ENCODE data around the gene SPAG4. TPM values are rescaled to one million over a fixed set of nuclear protein-coding genes. Genes with fewer than 3 reads are reported as not detected.
A peak's percentile ranks its signal among the peaks of the same experiment; 100 is the strongest.

SPAG4 gene
- total RNA-seq = 10 to 100 TPM in 2 of 6 donors, 1 to 10 TPM in 4; 2.7 to 48.2 (median 4.8) TPM

DNA sequence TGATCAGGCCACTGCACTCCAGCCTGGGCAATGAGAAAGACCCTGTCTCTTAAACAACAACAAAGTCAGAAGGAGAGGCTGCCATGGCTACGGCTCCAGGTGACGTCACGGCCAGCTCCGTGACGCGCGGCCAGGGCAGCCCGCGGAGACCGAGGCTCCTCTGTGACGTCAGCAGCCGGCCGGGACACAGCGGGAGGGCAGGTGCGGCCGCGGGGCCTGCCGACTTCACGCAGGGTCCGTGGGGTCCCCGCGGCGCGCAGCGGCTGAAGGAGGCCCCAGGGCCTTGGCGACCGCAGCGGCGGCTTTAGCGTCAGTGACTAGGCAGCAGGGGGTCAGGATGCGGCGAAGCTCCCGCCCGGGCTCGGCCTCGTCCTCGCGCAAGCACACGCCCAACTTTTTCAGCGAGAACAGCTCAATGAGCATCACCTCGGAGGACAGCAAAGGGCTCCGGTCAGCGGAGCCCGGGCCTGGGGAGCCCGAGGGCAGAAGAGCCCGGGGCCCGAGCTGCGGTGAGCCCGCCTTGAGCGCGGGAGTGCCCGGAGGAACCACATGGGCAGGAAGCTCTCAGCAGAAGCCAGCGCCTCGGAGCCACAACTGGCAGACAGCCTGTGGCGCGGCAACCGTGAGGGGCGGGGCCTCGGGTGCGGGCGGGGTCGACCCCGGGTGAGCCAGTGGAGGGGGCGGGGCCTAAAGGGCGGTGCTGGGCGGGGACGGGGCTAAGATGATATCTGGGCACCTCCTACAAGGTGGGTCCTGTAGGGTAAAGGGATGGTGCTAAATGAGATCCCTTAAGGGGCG, at the start of gene SPAG4:
Gene SPAG4 (plus strand): TSS at position 163 of the 798 bp plus-strand sequence. CDS start 175 bp downstream, at position 338.
- WGBS, 2 donors = 0 to 1% methylated on average over 1 to 38 of the region's 68 CpGs
- peaks cover 32 to 43% (median 37%) of the 10 kb centered on the region in 4 donors for H3K4me1 ChIP-seq
- H3K36me3 ChIP-seq = no peaks in the 10 kb centered on the region
- H3K27me3 ChIP-seq = no peaks in the 10 kb centered on the region
- peak in 2 of 4 donors; percentile 71 to 94 for TF ChIP-seq POLR2A (IDR thresholded peaks at IDR 0.05)
- TF ChIP-seq POLR2AphosphoS5 (IDR thresholded peaks at IDR 0.05) = peak; percentile 62 to 63
- TF ChIP-seq, protein P1, sequence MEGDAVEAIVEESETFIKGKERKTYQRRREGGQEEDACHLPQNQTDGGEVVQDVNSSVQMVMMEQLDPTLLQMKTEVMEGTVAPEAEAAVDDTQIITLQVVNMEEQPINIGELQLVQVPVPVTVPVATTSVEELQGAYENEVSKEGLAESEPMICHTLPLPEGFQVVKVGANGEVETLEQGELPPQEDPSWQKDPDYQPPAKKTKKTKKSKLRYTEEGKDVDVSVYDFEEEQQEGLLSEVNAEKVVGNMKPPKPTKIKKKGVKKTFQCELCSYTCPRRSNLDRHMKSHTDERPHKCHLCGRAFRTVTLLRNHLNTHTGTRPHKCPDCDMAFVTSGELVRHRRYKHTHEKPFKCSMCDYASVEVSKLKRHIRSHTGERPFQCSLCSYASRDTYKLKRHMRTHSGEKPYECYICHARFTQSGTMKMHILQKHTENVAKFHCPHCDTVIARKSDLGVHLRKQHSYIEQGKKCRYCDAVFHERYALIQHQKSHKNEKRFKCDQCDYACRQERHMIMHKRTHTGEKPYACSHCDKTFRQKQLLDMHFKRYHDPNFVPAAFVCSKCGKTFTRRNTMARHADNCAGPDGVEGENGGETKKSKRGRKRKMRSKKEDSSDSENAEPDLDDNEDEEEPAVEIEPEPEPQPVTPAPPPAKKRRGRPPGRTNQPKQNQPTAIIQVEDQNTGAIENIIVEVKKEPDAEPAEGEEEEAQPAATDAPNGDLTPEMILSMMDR (IDR thresholded peaks at IDR 0.05) = peak in 2 of 6 experiments; percentile 9 to 12
- no peak for TF ChIP-seq EP300 (IDR thresholded peaks at IDR 0.05)
- DNase-seq (peak; percentile 80 to 100), ATAC-seq (ENCODE audit: low FRiP score in 2 of 2) (peak; percentile 94 to 98)
- H3K27ac ChIP-seq = peak within 1 kb of the TSS; percentile 86 to 96 (median 91)
- peak within 1 kb of the TSS; percentile 57 to 65 (median 62) for H3K4me3 ChIP-seq
- no peaks in the 10 kb centered on the region for H3K9me3 ChIP-seq

DNA sequence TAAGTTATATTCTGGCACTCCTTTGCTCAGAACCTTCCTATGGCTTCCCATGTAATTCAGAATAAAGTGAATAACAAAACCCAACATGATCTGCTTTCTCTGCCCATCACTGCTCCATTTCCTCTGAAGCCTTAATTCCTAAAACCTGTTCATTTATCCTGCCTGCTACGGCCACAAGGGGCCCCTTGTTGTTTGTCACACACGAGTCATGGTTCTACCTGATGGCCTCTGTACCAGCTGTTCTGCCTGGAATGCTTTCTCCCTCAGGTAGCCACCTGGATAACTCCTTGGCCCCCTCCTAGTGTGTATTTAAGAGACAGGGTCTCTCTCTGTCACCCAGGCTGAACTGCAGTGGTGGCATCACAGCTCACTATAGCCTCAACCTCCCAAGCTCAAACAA, 47.0 kb upstream of the SPAG4 start:
- no peaks in the 10 kb centered on the region for H3K36me3 ChIP-seq
- no peak overlapping the region for H3K4me3 ChIP-seq
- no peaks in the 10 kb centered on the region for H3K4me1 ChIP-seq
- H3K9me3 ChIP-seq = peaks cover 0 to 10% (median 6%) of the 10 kb centered on the region in 4 donors
- no peak for ATAC-seq (ENCODE audit: low FRiP score in 2 of 2)
- no peak for TF ChIP-seq POLR2AphosphoS5 (IDR thresholded peaks at IDR 0.05)
- no peak for TF ChIP-seq EP300 (IDR thresholded peaks at IDR 0.05)
- TF ChIP-seq, protein P1 (IDR thresholded peaks at IDR 0.05) = peak in 2 of 6 experiments; percentile 22 to 26
- no peak for TF ChIP-seq POLR2A (IDR thresholded peaks at IDR 0.05)
- no peak for DNase-seq
- no peaks in the 10 kb centered on the region for H3K27me3 ChIP-seq
- no peak overlapping the region for H3K27ac ChIP-seq
- 6 to 9% methylated on average over 2 of the region's 2 CpGs for WGBS, 2 donors

DNA sequence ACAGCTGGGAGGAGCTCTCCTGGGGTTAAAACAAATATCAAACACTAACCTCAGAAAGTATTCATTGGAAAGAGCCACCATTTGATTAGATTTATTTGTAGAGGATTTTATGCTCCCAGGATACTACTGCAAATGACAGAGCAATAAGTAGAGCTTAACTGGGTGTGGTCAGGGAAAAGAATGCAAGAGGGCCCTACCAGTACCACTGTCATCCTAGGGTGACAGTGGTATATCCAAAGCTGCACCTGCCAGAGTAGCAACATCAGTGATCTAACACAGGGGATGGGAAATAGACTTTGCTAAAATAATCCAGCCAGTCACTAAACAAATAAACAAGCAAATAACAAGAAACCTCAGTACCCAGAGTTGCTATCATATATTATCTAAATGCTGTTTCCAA, 44.1 kb upstream of the SPAG4 start:
- Histone ChIP-seq H3K27ac (no peak overlapping the region), H3K4me3 (no peak overlapping the region), H3K9me3 (peaks cover 0 to 10% (median 6%) of the 10 kb centered on the region in 4 donors), H3K36me3 (no peaks in the 10 kb centered on the region), H3K4me1 (no peaks in the 10 kb centered on the region), H3K27me3 (no peaks in the 10 kb centered on the region)
- TF ChIP-seq, protein P1 (IDR thresholded peaks at IDR 0.05) = no peak
- no peak for TF ChIP-seq POLR2A (IDR thresholded peaks at IDR 0.05)
- TF ChIP-seq EP300 (IDR thresholded peaks at IDR 0.05) = no peak
- TF ChIP-seq POLR2AphosphoS5 (IDR thresholded peaks at IDR 0.05) = no peak
- ATAC-seq (ENCODE audit: low FRiP score in 2 of 2) (no peak), DNase-seq (no peak)

DNA sequence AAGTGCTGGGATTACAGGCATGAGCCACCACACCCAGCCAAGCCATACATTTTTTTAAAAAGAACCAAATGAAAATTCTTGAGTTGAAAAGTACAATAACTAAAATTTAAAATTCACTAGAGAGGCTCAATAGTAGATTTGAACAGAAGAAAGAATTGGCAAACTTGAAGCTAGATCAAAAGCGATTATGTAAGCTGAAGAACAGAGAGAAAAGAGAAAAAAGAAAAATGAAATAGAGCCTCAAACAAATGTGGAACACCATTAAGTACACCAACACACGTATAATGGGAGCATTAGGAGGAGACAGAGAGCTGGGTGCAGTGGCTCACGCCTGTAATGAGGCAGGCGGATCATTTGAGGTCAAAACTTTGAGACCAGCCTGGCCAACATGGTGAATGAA, 42.8 kb upstream of the SPAG4 start:
- Histone ChIP-seq H3K9me3 (peaks cover 0 to 10% (median 6%) of the 10 kb centered on the region in 4 donors), H3K27me3 (no peaks in the 10 kb centered on the region), H3K4me1 (no peaks in the 10 kb centered on the region), H3K36me3 (no peaks in the 10 kb centered on the region), H3K27ac (no peak overlapping the region), H3K4me3 (no peak overlapping the region)
- no peak for DNase-seq
- TF ChIP-seq POLR2AphosphoS5 (IDR thresholded peaks at IDR 0.05) = no peak
- TF ChIP-seq, protein P1 (IDR thresholded peaks at IDR 0.05) = no peak
- no peak for TF ChIP-seq POLR2A (IDR thresholded peaks at IDR 0.05)
- no peak for TF ChIP-seq EP300 (IDR thresholded peaks at IDR 0.05)
- WGBS, 2 donors = 87 to 95% methylated on average over 4 of the region's 4 CpGs
- no peak for ATAC-seq (ENCODE audit: low FRiP score in 2 of 2)
